PC-3 (cell line): ENCODE data around the gene ESF1.

ENCODE experiments used
- CTCF ChIP-seq: fragments of 300-600 bp; sonication (generic); conservative IDR thresholded peaks from 2 replicates; pipeline ENCODE4 v1.5.1; 2017; ENCODE audit warnings: antibody characterized with exemption, low read depth, mild to moderate bottlenecking, low read length
- EZH2 ChIP-seq: fragments of 300-600 bp; sonication (generic); IDR thresholded peaks from one replicate; pipeline ENCODE4 v1.6.1; 2017; ENCODE audit warnings: antibody characterized with exemption, mild to moderate bottlenecking, low read length; ENCODE audit not compliant: unreplicated experiment
- EZH2phosphoT487 ChIP-seq: fragments of 300-600 bp; sonication (generic); IDR thresholded peaks from 2 replicates; pipeline ENCODE4 v1.6.1; 2018; ENCODE audit warnings: mild to moderate bottlenecking, antibody characterized with exemption, low read length, borderline replicate concordance

GRCh38 chr20:13788167-13788834, 3.6 kb upstream of the ESF1 start:
- TF ChIP-seq CTCF: peak; percentile 83
- TF ChIP-seq EZH2phosphoT487: no peak
- TF ChIP-seq EZH2: no peak
